Fibroblast of skin of right biceps (primary cell): ENCODE data around the gene SFT2D2.
A peak's percentile ranks its signal among the peaks of the same experiment; 100 is the strongest.
"Not testable (repeated sequence)": the region's sequence is repeated elsewhere in the genome, so short reads cannot be mapped to it uniquely, and the experiment has no call there.

Experiments
- DNase-seq: peaks from one replicate; pipeline ENCODE4 v3.0.0-alpha.2; 2013

The SFT2D2 gene

GRCh38 chr1:168225476-168226190 lies at the start of gene SFT2D2:
SFT2D2 (plus strand) TSS chr1:168226004; CDS start chr1:168226080, 76 bp downstream.
- peak; percentile 76 for DNase-seq

DNA sequence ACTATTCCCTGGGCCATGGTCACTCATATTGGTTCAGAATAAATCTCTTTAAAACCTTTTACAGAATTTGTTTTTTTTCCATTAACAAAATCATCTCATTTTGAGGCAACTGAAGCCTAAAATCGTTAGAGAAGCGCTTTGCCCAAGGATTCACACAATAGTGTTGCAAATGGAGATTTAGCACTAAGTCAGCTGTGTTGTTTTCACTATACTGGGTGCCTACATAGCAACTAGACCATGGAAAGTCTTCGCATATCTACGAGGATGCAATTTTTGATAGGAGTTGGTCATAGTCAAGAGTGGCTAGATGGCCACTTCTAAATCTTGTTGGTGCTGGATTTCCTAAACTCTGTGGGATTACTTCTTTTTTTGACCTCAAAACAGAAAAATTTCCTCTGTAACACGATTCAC lies 47.6 kb upstream of the SFT2D2 start:
- no peak for DNase-seq

GRCh38 chr1:168178638-168179437 lies 47.0 kb upstream of the SFT2D2 start, which contains the start of gene TIPRL:
TIPRL (plus strand) TSS chr1:168178962; CDS start chr1:168179078, 116 bp downstream.
- peak; percentile 100 for DNase-seq

GRCh38 chr1:168179438-168180147 lies 46.2 kb upstream of the SFT2D2 start:
- DNase-seq = peak; percentile 32

- peak; percentile 3 for DNase-seq
Measured at GRCh38 chr1:168180148-168180524, 45.7 kb upstream of the SFT2D2 start.

DNA sequence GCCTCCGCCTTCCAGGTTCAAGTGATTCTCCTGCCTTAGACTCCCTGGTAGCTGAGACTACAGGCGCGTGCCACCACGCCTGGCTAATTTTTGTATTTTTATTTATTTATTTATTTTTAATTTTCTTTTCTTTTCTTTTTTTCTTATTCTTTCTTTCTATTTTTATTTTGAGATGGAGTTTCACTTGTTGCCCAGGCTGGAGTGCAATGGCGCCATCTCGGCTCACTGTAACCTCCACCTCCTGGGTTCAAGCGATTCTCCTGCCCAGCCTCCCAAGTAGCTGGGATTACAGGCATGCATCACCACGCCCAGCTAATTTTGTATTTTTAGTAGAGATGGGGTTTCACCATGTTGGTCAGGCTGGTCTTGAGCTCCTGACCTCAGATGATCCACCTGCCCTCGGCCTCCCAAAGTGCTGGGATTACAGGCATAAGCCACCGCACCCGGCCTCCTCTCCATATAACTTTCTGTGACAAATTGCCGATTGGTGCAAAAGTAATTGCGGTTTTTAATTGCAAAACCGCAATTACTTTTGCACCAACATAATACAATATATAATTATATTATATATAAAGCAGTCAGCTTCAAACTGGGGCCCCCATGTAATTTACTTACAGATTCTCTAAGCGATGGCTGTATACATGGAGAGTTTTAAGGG lies 44.6 kb upstream of the SFT2D2 start:
- DNase-seq = not testable (repeated sequence)

DNA sequence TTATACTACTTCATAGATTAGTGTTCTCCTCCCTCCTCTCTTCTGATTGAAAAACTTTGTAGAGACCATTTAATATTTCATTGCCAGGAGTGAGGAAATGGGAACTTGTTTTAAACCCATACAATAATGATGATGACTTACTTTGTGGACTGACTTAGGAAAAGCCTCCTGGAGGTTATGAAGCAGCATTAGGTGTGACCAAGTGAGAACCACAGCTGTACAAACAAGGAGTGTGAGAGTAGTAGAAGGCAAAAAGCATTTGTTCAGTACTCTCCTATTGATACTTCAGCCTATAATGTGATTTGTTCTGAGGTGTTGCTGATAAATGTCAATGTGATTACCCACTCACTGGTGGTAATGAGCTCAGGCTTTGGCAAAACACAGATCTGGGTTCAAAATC lies 38.6 kb upstream of the SFT2D2 start:
- DNase-seq = no peak

- no peak for DNase-seq
Measured at GRCh38 chr1:168190403-168190802, 35.4 kb upstream of the SFT2D2 start.

- no peak for DNase-seq
Measured at GRCh38 chr1:168195199-168196135, 30.3 kb upstream of the SFT2D2 start.

GRCh38 chr1:168199056-168199455 lies 26.7 kb upstream of the SFT2D2 start:
- DNase-seq = no peak

DNA sequence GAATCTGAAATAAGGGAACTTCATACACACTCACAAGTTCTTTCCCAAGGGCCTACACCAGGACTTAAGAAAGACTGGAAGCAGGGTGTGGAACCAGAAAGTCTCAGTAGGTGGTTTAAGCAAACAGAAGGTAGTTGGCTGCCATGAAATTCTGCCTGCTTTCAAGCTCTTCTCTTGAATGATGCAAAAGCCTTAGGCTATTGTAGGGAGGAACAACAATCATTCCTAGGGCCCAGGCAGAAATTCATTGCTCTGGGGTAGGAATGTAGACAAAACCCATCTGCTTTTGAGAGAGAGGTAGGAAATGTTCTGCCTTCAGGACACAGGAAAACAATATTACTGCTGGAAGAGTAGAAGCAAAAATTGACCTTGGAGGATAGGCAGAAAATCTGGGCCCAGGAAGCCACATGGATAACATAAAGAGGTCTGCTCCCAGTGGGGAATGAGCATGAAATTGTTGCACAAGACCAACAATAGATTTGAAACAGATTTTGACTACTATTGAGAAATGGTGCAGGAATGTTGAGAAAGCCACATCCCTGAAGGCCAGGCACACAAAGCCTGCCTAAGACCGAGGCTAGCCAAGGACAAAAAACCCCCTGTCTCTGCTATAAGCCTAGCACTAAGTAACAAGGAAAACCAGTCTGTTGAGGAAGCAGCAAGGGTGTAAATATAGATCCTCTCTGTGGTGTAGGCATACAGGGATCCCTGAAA lies 22.7 kb upstream of the SFT2D2 start:
- peak; percentile 95 for DNase-seq

- no peak for DNase-seq
Measured at GRCh38 chr1:168206111-168206510, 19.7 kb upstream of the SFT2D2 start.

- not testable (repeated sequence) for DNase-seq
Measured at GRCh38 chr1:168207673-168208072, 18.1 kb upstream of the SFT2D2 start.

- DNase-seq = no peak
Measured at GRCh38 chr1:168210312-168210711, 15.5 kb upstream of the SFT2D2 start.

DNA sequence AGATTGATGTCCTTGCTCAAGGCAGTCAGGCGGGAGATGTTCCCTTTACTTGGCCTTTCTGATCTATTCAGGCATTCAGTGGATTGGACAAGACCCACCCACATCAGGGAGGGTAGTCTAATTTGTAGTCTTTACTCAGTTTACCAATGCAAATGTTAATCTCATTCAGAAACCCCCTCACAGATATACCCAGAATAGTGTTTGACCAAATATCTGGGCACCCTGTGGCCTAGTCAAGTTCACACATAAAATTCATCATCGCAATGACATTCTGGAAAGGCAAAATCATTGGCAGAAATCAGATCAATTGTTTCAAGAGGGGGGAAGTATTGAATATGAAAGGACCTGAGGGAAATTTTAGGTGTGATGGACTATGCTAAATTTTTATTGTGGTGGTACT lies 12.5 kb upstream of the SFT2D2 start:
- DNase-seq = no peak

DNA sequence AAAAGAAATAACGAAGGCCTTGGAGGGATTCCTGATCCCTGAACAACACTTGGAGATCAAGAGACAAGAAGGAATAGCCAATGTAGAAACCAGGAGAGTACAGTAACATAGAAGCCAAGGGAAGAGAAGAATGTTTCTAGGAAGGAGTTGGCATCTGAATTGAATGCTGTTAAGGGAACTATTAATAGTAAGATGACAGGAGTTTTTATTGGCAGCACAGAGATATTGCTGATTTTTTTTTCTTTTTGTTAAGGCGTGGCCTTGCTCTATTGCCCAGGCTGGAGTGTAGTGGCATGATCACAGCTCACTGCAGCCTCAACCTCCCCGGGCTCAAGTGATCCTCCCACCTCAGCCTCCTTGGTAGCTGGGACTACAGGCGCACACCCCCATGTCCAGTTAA lies 9.6 kb upstream of the SFT2D2 start:
- DNase-seq = no peak

- DNase-seq = no peak
Measured at GRCh38 chr1:168217664-168218063, 8.1 kb upstream of the SFT2D2 start.

GRCh38 chr1:168218658-168219057 lies 7.1 kb upstream of the SFT2D2 start:
- no peak for DNase-seq

GRCh38 chr1:168220470-168220871 lies 5.3 kb upstream of the SFT2D2 start:
- no peak for DNase-seq

- DNase-seq = no peak
Measured at GRCh38 chr1:168221275-168221674, 4.5 kb upstream of the SFT2D2 start.

GRCh38 chr1:168223261-168223660 lies 2.5 kb upstream of the SFT2D2 start:
- no peak for DNase-seq
